ENCODE results near the gene KRTAP29-1.
A peak's percentile ranks its signal among the peaks of the same experiment; 100 is the strongest.
"Not testable (repeated sequence)": the region's sequence is repeated elsewhere in the genome, so short reads cannot be mapped to it uniquely, and the experiment has no call there.

Gene KRTAP29-1, protein sequence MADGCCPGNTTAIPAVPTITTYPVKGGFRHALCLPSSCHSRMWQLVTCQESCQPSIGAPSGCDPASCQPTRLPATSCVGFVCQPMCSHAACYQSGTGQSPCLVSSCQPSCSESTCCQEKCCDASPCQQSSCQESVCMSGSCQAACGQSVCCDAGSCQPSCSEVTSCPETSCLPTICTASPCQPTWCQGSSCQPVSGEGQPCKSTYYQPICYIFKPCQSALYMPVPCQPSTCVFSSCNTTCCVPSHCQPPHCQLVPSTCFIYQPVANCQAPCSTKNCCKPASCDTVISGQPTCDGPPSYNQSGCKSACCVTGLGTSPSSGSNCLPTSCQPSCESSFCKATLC

DNA sequence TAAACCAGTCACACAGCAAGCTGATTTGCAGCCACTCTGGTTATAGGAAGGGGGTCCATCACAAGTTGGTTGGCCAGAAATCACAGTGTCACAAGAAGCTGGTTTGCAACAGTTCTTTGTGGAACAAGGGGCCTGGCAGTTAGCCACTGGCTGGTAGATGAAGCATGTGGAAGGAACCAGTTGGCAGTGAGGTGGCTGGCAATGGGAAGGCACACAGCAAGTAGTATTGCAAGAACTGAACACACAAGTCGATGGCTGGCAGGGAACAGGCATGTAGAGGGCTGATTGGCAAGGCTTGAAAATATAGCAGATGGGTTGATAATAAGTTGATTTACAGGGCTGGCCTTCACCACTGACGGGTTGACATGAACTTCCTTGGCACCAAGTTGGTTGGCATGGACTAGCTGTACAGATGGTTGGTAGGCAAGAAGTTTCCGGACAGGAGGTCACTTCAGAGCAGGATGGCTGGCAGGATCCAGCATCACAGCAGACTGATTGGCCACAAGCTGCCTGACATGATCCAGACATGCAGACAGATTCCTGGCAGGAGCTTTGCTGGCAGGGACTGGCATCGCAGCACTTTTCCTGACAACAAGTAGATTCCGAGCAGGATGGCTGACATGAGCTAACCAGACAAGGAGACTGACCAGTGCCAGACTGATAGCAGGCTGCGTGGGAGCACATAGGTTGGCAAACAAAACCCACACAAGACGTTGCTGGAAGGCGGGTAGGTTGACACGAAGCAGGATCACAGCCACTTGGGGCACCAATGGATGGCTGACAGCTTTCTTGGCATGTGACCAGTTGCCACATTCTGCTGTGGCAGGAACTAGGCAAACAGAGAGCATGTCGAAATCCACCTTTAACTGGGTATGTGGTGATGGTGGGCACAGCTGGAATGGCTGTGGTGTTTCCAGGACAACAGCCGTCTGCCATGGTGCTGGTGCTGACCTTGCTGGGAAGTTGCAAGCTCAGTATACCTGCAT lies at the start of gene KRTAP29-1:
TSS of gene KRTAP29-1 (minus strand) at position 936 of the 986 bp plus-strand sequence. CDS start at position 936, 0 bp downstream.
- no peak for DNase-seq

DNA sequence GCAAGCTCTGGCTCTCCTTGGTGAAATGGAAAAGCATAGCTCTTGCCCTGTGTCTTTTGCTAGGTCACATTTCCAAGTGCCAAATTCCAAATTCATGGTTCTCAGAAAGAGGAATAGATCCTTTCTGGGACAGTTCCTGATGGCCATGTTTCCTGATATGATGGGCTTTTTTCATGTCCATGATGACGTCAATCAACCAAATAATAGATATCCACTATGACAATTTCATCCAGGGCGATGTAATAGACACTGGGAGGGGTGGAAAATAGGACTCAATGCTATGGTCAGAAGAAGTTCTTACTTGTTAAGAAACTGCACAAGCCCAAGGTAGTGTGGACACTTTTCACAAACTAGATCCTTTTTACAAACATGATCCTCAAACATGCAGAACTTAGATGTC lies 48.5 kb upstream of the KRTAP29-1 start:
- DNase-seq, result no peak

DNA sequence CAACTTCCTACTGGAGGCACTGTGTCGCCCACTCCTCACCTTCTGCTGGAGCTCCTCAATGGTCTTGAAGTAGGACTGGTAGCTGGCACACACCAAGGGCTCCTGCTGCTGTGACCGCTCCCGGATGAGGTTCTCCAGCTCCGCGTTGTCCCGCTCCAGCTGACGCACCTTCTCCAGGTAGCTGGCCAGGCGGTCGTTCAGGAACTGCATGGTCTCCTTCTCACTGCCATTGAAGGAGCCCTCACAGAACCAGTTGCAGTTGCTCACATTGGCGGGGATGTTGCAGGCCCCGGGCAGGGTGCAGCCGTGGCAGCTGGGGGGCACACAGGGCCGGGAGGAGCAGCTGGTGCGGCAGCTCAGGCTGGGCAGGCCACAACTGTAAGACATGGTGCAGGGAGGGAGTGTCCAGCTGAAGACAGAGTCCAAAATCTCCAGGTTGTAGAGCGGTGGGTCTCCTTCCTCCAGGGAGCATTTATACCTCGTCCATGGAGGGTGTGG lies 47.8 kb upstream of the KRTAP29-1 start, which contains the start of gene KRT33A:
TSS of gene KRT33A (minus strand) at position 448 of the 498 bp plus-strand sequence. CDS start at position 387, 61 bp downstream.
- DNase-seq, result not testable (repeated sequence)

DNA sequence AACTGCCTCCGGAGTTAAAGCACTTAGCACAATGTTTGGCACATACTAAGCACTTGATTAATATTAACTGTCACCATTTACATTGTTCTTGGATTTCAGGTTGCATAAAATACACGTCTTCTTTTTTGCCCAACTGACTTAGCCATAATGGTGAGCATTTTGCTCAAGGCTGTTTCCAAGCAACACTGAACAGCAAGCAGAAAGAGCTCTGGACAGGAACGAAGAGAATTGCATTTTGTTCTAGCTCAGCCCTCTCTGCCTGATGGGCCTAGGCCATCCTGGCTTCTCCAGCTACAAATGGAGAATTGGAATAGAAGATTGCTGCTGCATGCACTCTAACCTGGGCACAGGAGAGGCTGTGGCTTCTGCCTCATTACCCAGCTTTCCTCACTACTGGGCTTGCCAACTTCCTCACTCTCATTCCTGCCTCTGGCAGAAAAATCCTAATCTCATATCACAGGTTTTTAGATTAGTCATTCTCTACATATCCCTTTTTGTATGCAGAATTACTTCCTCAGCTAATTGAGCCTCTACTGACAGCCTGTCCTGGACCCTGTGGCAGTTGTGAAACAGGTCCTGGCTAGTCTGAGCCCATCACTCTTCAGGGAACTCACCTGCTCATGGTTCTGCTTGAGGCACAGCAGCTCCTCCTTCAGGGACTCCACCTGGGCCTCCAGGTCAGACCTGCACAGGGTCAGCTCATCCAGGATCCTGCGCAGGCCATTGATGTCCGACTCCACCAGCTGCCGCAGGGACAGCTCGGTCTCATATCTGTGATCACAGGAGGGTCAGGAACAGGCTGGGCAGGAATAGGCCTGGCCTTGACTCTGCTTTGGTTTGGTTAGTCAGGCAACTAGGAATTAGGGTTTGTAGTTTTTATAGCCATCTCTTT lies 45.5 kb upstream of the KRTAP29-1 start:
- no peak for DNase-seq

DNA sequence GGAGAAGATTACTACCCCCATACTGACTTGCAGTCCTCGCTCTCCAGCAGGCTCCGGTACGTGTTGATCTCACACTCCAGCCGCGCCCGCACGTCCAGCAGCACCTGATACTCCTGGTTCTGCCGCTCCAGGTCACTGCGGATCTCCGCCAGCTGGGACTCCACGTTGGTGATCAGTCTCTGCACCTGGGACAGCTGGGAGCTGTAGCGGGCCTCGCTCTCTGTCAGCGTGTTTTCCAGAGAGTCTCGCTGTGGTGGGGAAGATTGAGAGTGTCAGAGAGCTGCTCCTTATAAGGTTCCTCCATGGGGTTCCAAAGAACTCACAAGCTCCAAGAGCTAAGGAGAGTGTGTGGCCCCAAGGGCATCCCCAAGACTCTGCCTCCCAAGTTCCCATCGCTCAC lies 43.8 kb upstream of the KRTAP29-1 start:
- not testable (repeated sequence) for DNase-seq

DNA sequence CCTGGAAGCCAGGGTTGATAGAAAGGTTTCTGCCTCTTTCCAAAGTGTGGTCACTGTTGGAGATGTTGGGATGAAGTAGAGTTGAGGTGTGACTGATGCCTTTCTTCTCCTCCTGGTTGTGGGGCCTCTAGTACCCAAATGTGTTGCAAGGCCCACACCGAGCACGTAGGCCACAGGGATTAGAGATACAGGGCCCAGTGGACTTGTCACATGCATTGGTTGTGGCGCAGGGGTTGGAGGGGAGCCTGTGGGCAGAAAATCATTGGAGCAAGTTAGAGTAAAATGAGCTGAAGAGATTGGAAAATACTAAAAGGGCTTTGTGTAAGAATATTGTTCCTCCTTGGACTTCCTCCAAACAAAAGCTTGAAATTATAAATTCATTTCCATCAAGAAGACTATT lies 43.3 kb upstream of the KRTAP29-1 start:
- no peak for DNase-seq

DNA sequence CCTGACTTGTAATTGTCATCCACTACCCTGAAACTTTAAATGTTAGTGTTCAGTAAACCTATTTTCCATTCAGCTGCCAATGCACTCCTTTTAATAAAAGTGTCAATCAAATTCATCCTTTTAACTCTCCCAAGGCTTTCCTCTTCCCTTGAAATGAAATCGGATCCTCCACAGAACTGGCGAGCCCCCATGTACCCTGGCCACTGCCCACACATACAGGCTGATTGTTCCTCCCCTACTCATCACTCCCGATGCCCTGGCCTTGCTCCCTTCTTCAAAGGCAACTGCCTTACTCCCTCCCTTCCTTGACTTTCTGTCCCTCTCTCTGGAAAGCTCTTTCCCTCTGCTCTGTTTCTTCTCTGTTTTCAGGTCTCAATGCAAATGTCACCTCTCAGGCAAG lies 40.4 kb upstream of the KRTAP29-1 start:
- DNase-seq, result no peak

DNA sequence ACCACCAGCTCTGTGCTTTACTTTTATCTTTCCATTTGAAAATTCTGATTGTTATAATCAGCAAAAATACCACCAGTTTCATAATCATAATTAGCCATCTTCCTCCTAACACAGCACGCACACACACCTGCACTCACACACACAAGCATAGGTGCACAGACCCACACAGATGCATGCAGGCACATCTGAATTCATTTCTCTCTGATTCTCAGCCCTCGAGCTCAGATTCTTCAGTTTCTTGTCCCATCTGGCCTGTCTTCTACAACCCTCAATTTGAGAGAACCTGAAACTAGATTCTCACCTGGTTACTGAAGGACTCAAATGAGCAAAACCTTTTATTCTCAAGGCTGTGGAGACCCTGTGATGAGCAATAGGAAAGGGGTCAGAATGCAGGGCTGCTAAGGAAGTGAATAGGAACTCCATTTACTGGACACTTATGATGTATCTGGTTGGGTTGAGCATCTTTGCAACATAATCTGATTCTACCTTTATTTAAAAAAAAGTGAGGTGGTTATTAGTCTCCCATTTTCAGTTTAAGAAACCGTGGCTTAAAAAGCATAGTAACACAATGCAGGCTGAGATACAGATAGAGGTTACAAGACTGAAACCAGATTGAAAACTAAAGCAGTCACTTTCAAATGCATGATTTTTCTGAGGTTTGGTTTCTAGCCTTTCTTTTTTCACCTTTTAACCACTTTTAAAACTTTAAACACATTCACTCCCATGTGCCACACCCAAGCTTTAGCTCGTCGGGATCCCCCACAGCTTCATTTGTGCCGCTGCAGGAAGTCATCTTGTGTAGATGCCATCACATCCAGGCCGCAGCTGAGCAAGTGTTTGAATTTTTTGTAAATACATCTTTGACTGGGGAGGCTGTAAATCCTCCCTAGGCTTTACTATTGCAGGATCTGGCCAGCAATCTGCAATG lies 38.5 kb upstream of the KRTAP29-1 start:
- peak; percentile 30 to 71 for DNase-seq

DNA sequence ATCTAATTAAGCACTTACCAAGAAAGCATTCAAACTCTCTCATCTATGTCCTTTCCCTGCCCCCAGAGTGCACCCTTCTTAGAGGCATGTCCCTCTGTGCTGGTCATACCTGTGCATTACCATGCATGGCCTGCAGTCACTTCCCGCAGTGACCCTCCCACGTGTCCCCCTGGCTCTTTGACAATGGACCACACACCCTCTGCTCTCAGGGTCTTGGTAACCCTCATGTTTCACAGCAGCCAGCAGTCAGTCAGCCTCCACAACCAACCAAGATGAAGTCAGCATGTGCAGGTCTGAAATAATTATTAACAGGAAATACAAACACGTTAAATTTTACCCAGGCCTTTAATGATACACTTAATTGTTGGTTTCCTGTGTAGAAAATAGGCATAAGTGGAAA lies 37.8 kb upstream of the KRTAP29-1 start:
- DNase-seq, result no peak

DNA sequence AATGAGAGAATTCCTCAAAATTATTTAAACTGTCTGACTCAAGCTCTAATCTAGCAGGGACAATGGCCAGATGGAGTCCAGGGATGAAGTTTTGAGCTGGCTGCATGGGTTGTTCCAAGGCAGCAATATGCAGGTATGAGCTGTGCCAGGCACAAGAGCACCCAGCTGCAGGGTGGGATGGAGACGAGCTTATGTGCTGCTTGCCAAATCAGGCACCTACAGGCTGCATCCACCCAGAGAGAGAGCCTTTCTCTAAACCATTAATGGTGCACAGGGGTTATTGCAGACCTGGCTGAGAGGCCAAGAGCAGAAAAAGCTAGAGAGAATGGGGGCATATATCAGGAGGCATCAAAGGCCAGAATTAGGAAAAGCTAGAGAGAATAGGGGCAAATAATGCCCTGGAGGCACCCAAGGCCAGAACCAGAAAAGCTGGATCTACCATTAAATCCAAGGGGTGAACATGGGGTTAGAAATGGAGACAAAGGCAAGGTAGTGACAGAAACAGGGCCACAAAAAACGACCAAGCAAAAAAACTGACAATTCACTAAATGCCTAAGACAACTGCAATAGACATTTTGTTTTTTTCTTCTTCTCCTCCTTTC lies 37.0 kb upstream of the KRTAP29-1 start:
- DNase-seq, result no peak

DNA sequence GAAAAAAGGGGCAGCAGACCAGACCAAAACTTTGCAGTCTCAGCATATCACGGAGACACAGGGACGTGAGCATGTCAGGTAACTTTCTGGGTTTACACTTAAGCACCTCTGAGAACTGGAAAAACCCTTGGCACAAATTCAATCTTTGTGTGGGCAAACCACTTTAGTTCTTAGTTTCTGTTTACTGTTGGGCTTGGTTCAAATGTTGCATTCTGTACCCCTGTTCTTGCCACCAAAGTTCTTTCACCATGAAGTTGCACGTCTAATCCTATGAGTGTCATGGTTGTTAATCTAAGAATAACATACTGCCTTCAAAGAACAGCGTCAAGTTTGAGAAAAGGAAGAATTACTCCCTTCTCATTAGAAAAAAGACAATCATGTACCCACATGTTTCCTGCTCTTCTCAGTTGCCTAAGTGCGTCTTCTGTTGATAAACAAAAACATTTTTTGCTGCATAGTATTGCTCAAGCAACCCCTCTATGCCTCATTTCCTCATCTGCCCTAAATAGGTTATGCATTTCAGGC lies 36.4 kb upstream of the KRTAP29-1 start:
- peak; percentile 57 to 88 for DNase-seq

DNA sequence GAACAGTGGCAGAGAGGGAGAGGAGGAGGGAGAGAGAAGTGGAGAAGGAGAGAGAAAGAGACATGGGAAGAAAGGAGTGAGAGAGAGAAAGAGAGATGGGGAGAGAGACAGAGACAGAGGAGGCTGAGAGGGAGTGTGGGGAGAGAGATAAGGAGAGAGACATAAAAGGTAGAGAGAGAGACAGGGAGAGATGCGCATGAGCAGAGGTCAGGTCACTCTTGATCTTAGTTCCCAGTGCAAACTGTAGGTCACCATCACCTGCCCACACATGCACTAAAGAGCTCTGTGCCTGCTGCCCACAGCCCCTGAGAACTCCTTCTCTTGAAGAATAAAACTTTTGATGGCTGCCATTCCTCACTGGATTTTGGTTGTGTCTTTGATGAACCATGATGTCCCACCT lies 33.1 kb upstream of the KRTAP29-1 start:
- no peak for DNase-seq

DNA sequence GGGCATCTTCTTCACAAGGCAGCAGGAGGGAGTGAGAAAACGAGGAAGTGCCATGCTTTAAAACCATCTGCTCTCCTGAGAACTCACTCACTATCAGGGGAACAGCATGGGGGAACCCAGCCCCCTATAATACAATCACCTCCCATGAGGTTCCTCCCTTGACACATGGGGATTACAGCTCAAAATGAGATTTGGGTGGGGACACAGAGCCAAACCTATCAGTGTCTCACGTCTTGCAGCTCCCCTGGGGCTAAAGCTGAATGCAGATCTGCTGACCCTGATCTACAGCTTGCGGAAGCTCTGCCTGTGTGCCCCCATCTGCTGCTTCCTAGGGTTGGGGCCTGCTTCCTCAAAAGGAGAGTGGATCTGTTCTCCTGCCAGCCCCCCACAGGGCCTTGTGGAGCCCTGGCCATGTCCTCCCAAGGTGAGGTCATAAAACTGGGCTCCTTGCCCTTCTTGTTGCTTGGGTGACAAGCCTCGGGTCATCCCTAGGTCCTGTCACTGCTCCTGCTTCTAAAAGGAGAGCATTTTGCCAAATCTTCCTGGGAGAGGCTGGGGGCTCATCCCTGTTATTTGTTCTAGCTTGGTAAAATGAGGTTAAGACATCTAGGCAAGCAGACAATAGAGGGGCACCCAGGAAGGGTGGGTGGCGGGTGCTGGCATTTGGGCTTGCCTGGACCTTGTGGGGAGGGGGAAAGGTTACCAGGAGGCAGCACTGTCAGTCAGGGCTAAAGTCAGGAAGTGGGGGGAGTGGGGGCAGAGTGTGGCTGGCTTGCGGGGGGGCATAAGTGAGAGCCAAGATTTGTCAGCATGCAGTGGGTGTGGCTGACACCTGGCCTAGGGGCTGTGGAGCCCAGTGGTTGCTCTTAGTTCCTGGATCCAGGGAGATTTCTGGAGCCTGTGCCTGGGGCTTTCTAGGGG lies 32.0 kb upstream of the KRTAP29-1 start:
- DNase-seq, result no peak

DNA sequence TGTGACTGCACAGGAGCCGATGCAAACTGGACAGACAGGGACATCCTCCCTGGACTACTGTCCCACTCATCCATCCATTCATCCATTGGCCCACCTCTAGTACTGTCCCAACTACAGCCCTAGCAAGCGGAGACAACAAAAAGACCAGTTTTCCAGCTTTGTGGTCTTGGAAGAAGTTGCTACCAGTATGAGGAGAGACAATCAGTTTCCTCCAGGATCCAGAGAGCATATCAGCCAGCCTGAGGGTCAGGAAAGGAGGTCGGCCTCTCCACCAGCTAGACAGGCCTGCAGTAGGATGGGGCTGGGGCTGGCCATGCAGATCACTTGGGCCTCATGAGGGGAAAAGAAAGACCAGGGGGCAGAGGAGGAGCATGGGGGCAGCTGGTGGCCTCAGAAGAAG lies 31.2 kb upstream of the KRTAP29-1 start:
- DNase-seq, result no peak

DNA sequence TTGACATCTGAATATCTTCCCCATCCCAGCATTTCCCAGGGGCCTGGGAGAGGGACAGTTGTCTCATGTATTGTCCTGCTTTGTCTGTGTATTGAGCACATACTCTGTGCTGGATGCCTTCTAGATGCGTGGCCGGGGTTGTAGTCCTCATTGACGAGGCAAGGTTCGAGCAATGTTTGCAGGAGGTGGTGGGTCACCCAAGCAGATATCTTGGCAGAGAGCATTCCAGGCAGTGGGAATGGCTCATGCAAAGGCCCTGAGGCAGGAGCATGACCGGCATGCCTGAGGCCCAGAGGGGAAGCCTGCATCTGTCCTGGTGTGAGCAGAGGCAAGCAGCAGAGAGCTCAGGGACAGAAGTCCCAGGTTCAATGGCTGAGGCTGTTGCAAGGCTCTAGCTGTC lies 30.4 kb upstream of the KRTAP29-1 start:
- no peak for DNase-seq

DNA sequence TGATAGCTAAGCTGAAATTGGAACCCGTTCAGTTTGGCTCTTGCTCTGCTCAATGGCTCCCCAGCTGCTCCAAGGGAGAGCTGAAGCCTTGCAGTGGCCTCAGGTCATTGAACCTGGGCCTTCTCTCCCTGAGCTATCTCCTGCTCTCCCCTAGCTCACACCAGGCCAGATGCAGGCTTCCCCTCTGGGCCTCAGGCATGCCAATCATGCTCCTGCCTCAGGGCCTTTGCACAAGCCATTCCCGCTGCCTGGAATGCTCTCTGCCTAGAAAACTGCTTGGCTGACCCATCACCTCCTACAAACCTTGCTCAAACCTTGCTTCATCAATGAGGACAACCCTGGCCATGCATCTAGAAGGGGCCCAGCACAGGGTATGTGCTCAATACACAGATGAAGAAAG lies 29.6 kb upstream of the KRTAP29-1 start:
- no peak for DNase-seq

DNA sequence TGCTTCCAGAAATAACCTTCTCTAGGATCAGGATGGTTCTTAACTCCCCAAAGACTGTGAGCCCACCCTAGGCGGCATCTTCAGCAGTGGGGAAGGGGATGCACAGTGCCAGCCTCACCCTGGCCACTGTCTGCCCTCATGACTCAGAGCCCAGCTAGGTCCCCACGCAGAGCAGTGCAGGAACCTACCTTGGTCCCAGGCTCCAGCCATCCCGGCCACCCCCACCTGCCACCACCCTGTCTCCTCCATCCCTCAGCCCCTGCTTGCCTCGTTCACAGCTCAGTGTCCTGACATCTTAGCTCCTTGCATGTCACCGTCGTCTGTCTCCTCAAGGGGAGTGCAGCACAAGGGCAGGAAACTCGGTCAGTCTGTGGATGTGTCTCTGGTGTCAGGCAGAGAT lies 29.0 kb upstream of the KRTAP29-1 start:
- DNase-seq, result no peak

DNA sequence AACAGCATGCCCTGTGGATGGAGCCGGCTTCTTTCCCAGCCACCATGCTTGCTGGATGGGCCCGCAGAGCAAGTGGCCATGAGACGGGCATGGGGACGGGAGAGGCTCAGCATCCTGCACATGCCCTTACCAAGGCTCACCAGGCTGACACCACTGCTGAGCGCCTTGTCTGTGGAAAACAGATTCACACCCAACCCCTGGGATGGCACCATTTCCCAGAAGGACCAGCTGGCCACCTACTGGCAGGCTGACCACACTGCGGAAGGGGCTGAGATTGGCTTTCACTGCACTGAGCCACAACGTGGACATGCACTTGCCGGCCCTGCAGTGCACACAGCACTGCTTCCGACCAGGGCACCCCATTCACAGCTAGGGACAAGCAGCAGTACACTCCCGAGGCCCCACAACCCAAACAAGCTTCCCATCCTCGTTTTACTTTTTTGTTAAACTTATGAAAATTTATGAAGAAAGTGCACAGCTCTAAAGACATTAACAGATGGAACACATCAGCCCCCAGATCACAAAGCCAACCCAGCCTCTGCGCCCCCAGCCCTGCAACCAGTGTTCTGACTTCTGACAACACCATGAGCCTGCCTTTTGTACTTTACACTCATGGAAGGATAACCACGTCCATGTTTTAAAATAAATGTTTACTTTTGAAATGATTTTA lies 26.8 kb upstream of the KRTAP29-1 start:
- peak in 1 of 2 donors; percentile 18 for DNase-seq

DNA sequence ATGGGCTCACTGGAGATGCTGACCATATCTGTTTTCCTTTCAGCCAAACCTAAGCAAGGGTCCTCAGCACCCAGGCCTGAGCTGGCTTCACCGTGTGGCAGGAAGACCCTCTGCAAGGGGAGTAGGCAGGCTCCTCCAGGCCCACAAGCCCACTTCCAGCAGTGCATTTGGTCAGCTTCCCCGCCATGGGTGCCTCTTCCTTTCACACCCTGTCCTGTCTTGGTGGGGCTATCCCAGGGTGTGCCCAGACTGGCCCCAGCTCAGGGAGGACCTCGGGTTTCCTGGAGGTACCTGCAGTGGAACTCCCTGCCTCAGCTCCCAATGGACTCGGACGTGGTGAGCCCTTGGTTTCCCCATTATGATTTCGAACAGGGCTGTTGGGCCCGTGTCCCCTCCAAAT lies 25.6 kb upstream of the KRTAP29-1 start:
- no peak for DNase-seq
